CD14-positive monocyte (primary cell): ENCODE results near the gene ATP5F1E. TPM values are rescaled to one million over a fixed set of nuclear protein-coding genes. Genes with fewer than 3 reads are reported as not detected.
A peak's percentile ranks its signal among the peaks of the same experiment; 100 is the strongest.

ENCODE experiments used
- DNase-seq, 3 donors: peaks; one replicate each; pipeline ENCODE4 v3.0.0-alpha.2; 2011 to 2022
- H2AFZ ChIP-seq: 2 replicates; pipeline ENCODE4 v1.6.0; 2012; ENCODE audit warnings: mild to moderate bottlenecking, low read depth, low read length, inconsistent platforms; ENCODE audit not compliant: insufficient read depth, poor library complexity, severe bottlenecking
- H3K27ac ChIP-seq, 2 donors: 1 replicate in 1 of 2; 2 replicates in 1 of 2; pipeline ENCODE4 v1.5.1; 2012 to 2013; ENCODE audit warnings: low read length in 2 of 2, control low read depth in 1 of 2, inconsistent platforms in 1 of 2, low read depth in 1 of 2, mild to moderate bottlenecking in 1 of 2
- H3K27me3 ChIP-seq, 2 donors: one replicate each; pipeline versions ENCODE4 v1.6.0 to v1.6.1; 2011 to 2013; ENCODE audit warnings: low read length in 2 of 2; ENCODE audit not compliant: control insufficient read depth in 2 of 2, insufficient read depth in 2 of 2
- H3K36me3 ChIP-seq, 2 donors: replicated peaks in 1 of 2; 1 replicate in 1 of 2; 2 replicates in 1 of 2; pipeline versions ENCODE4 v1.5.1 to v1.6.1; 2012 to 2013; ENCODE audit warnings: low read length in 2 of 2, control low read depth in 1 of 2, inconsistent platforms in 1 of 2, mild to moderate bottlenecking in 1 of 2; ENCODE audit not compliant: insufficient read depth in 2 of 2, control insufficient read depth in 1 of 2
- H3K4me1 ChIP-seq, 2 donors: 1 replicate in 1 of 2; 2 replicates in 1 of 2; pipeline versions ENCODE4 v1.5.1 to v1.6.1; 2012 to 2013; ENCODE audit warnings: low read length in 2 of 2, control low read depth in 1 of 2, inconsistent platforms in 1 of 2, mild to moderate bottlenecking in 1 of 2, moderate library complexity in 1 of 2; ENCODE audit not compliant: insufficient read depth in 2 of 2, control insufficient read depth in 1 of 2
- H3K4me2 ChIP-seq: replicated peaks from 2 replicates; pipeline ENCODE3; 2012; ENCODE audit warnings: low read length, moderate library complexity, mild to moderate bottlenecking; ENCODE audit not compliant: poor library complexity, severe bottlenecking; ENCODE audit errors: extremely low read depth
- H3K4me3 ChIP-seq, 3 experiments: fragments of 200-600 bp in 1 of 3; sonication (generic) in 1 of 3; replicated peaks in 1 of 3; 1 replicate in 2 of 3; 2 replicates in 1 of 3; pipeline ENCODE4 v1.5.1; 2011 to 2013; ENCODE audit warnings: low read length in 3 of 3, mild to moderate bottlenecking in 3 of 3, control low read depth in 2 of 3, low read depth in 2 of 3, inconsistent platforms in 1 of 3, moderate library complexity in 1 of 3
- H3K79me2 ChIP-seq: 2 replicates; pipeline ENCODE4 v1.6.0; 2012; ENCODE audit warnings: mild to moderate bottlenecking, control low read depth, inconsistent platforms, low read length, moderate library complexity; ENCODE audit not compliant: insufficient read depth
- H3K9ac ChIP-seq: 2 replicates; pipeline ENCODE4 v1.6.0; 2017; ENCODE audit warnings: low read length, mild to moderate bottlenecking; ENCODE audit not compliant: insufficient read depth, poor library complexity, severe bottlenecking
- H3K9me3 ChIP-seq, 2 donors: replicated peaks in 1 of 2; 1 replicate in 1 of 2; 2 replicates in 1 of 2; pipeline versions ENCODE4 v1.5.1 to v1.6.1; 2012 to 2013; ENCODE audit warnings: low read length in 2 of 2, control low read depth in 1 of 2; ENCODE audit not compliant: control insufficient read depth in 1 of 2, insufficient read depth in 1 of 2
- H4K20me1 ChIP-seq: 2 replicates; pipeline ENCODE4 v1.6.0; 2012; ENCODE audit warnings: mild to moderate bottlenecking, low read length, control low read depth, moderate library complexity; ENCODE audit not compliant: insufficient read depth
- H3K27ac Mint-ChIP-seq, 7 donors: one replicate each; pipeline ENCODE4 v1.8.0; 2020; ENCODE audit warnings: mild to moderate bottlenecking in 7 of 7, mixed read lengths in 7 of 7, moderate library complexity in 6 of 7, inconsistent platforms in 2 of 7
- H3K27me3 Mint-ChIP-seq, 3 donors: one replicate each; pipeline ENCODE4 v1.8.0; 2021 to 2022; ENCODE audit warnings: low read depth in 3 of 3, mild to moderate bottlenecking in 3 of 3, mixed read lengths in 3 of 3, moderate library complexity in 3 of 3, inconsistent platforms in 1 of 3
- H3K36me3 Mint-ChIP-seq, 2 donors: one replicate each; pipeline ENCODE4 v1.8.0; 2020; ENCODE audit warnings: mixed read lengths in 2 of 2, inconsistent platforms in 1 of 2, mild to moderate bottlenecking in 1 of 2
- H3K4me1 Mint-ChIP-seq: one replicate; pipeline ENCODE4 v1.8.0; 2020; ENCODE audit warnings: mild to moderate bottlenecking, mixed read lengths
- H3K4me3 Mint-ChIP-seq, 2 donors: one replicate each; pipeline ENCODE4 v1.8.0; 2020; ENCODE audit warnings: mild to moderate bottlenecking in 2 of 2, mixed read lengths in 2 of 2, moderate library complexity in 1 of 2
- H3K9me3 Mint-ChIP-seq, 7 donors: one replicate each; pipeline ENCODE4 v1.8.0; 2020 to 2022; ENCODE audit warnings: mixed read lengths in 7 of 7, mild to moderate bottlenecking in 6 of 7, moderate library complexity in 6 of 7, inconsistent platforms in 2 of 7
- WGBS: methylation state at CpG from one replicate; pipeline ENCODE4 v1.1.5; 2013; ENCODE audit warnings: missing lambda C conversion rate; ENCODE audit not compliant: insufficient coverage; 5-methylcytosine and 5-hydroxymethylcytosine counted together
- intact Hi-C, 2 donors: fragments of 100-400 bp; cut with micrococcal nuclease; formaldehyde crosslinking; loops; one replicate each; pipeline versions ENCODE4 v1.15.0 to v1.15.1; 2023
- polyA plus RNA-seq, 3 donors: library from polyadenylated mRNA; depleted of rRNA in 1 of 3; unstranded in 2 of 3; stranded (reverse) in 1 of 3; fragments of 300-500 nt in 2 of 3; fragments of >200 nt in 1 of 3; fragmentation: Illumina TruSeq in 2 of 3; gene quantifications; 1 replicate in 2 of 3; 2 replicates in 1 of 3; pipeline ENCODE4 v1.2.3, GENCODE V29; 2012 to 2021
- TF ChIP-seq, protein P1 (sequence below): fragments of 200-600 bp; IDR thresholded peaks from one replicate; pipeline ENCODE4 v1.8.0; 2022; ENCODE audit warnings: antibody characterized with exemption, mild to moderate bottlenecking

Gene ATP5F1E
- polyA plus RNA-seq, 3 donors = 39.0 to 105 (median 102) TPM

DNA sequence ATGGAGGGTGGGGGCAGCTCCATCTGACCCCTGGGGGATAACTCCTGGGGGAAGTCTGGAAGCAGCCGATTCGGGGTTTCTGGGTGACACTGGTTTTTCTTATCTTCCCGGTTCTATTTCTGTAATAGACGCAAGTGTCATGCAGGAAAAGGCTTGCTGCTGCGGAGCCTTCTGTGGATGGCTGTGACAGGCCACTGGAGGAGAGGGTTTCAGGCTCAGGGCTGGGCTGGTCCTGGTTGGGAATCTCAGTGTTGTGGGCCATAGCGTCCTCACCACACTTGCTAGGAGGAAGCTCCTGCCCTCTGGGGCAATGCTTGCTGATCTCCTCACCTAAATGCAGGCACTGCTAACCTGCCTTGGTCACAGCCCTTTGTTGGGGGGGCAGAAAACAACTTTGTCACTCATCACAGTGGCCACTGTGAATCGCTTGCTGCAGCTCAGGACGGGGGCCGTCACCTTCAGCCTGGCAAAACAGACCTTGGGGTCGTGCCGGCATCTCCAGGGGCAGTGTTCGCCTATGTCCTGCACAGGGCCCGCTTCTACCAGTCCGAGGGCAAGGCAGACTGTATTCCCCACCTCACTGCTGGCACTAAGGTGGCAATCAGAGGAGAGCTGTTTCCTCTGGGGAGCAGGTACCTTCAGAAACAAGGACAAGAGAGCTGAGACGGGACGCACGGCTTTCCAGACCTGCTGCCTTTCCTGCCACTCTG is 17.3 kb downstream of the ATP5F1E start:
- Histone ChIP-seq H3K79me2 (no peaks in the 10 kb centered on the region), H3K27ac (no peak overlapping the region), H3K27me3 (no peaks in the 10 kb centered on the region), H4K20me1 (peaks cover 12% of the 10 kb centered on the region), H3K36me3 (peaks cover 0 to 9% of the 10 kb centered on the region in 2 donors), H3K9me3 (no peaks in the 10 kb centered on the region), H3K9ac (no peak overlapping the region), H3K4me3 (no peak overlapping the region), H3K4me2 (no peak overlapping the region), H2AFZ (no peak overlapping the region), H3K4me1 (peaks cover 12 to 19% of the 10 kb centered on the region in 2 donors)
- Mint-ChIP-seq H3K36me3 (peaks cover 27 to 39% of the 10 kb centered on the region in 2 donors), H3K9me3 (no peaks in the 10 kb centered on the region), H3K27me3 (peaks cover 8 to 21% (median 11%) of the 10 kb centered on the region in 3 donors), H3K27ac (no peak overlapping the region), H3K4me1 (peaks cover 37% of the 10 kb centered on the region), H3K4me3 (peak overlapping the region in 1 of 2 donors; percentile 23)
- intact Hi-C loops = no loop called here
- TF ChIP-seq, protein P1, sequence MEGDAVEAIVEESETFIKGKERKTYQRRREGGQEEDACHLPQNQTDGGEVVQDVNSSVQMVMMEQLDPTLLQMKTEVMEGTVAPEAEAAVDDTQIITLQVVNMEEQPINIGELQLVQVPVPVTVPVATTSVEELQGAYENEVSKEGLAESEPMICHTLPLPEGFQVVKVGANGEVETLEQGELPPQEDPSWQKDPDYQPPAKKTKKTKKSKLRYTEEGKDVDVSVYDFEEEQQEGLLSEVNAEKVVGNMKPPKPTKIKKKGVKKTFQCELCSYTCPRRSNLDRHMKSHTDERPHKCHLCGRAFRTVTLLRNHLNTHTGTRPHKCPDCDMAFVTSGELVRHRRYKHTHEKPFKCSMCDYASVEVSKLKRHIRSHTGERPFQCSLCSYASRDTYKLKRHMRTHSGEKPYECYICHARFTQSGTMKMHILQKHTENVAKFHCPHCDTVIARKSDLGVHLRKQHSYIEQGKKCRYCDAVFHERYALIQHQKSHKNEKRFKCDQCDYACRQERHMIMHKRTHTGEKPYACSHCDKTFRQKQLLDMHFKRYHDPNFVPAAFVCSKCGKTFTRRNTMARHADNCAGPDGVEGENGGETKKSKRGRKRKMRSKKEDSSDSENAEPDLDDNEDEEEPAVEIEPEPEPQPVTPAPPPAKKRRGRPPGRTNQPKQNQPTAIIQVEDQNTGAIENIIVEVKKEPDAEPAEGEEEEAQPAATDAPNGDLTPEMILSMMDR = no peak
- DNase-seq = no peak
- WGBS = 78% methylated on average over 17 of the region's 17 CpGs

DNA sequence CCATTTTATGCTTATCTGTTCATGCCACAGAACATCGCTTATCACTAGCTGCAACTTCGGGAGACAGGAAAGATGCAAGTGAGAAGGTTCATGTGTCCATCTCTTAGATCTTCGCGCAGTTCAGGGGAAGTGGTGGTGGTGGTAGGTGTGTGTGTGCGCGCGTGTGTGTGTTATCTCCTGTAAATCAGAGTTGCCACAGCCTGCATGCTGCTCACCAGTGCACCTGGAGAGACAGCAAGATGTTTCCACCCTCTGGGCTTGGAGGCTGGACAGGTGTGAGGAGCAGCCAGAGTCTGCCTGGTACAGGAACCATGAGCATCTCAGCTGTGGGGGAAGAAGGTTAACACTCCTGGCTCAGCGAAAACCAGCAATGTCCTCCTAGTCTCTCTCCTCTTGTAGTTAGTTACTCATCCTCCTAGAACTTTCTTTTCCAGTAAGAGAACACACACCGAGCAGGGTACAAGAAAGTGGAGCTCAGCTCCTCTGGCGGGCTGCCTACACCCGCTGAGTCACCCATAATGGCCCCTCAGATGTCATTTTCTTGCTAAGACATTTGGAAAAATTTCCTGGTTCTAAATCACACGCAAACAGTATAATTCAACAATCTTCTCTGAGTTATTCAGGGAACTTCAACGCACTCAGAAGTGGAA is 18.1 kb downstream of the ATP5F1E start:
- no peak overlapping the region for H3K27ac Mint-ChIP-seq
- H3K9me3 ChIP-seq = no peaks in the 10 kb centered on the region
- H3K27me3 Mint-ChIP-seq = peaks cover 8 to 23% (median 11%) of the 10 kb centered on the region in 3 donors
- H3K4me3 Mint-ChIP-seq = peak overlapping the region in 1 of 2 donors; percentile 23
- intact Hi-C loops = no loop called here
- H4K20me1 ChIP-seq = peaks cover 11% of the 10 kb centered on the region
- no peaks in the 10 kb centered on the region for H3K79me2 ChIP-seq
- TF ChIP-seq, protein P1 = no peak
- H3K4me2 ChIP-seq = no peak overlapping the region
- H3K4me3 ChIP-seq = no peak overlapping the region
- WGBS = 55% methylated on average over 11 of the region's 13 CpGs
- H3K27ac ChIP-seq = no peak overlapping the region
- H3K36me3 Mint-ChIP-seq = peaks cover 25 to 36% of the 10 kb centered on the region in 2 donors
- peaks cover 12 to 20% of the 10 kb centered on the region in 2 donors for H3K4me1 ChIP-seq
- H2AFZ ChIP-seq = no peak overlapping the region
- no peaks in the 10 kb centered on the region for H3K27me3 ChIP-seq
- H3K4me1 Mint-ChIP-seq = peaks cover 33% of the 10 kb centered on the region
- H3K9ac ChIP-seq = no peak overlapping the region
- H3K36me3 ChIP-seq = peaks cover 0 to 5% of the 10 kb centered on the region in 2 donors
- H3K9me3 Mint-ChIP-seq = no peaks in the 10 kb centered on the region
- no peak for DNase-seq
